IPS-18a (cell line): Measurements from ENCODE around the gene SLC9A9.

ENCODE experiments used
- H3K27ac ChIP-seq: one replicate; pipeline ENCODE4 v1.5.1; 2013; ENCODE audit warnings: low read length
- H3K27me3 ChIP-seq: one replicate; pipeline ENCODE4 v1.6.1; 2013; ENCODE audit warnings: mild to moderate bottlenecking, low read length; ENCODE audit not compliant: control insufficient read depth, insufficient read depth
- H3K36me3 ChIP-seq: one replicate; pipeline ENCODE4 v1.6.1; 2013; ENCODE audit warnings: low read depth, low read length; ENCODE audit not compliant: control insufficient read depth
- H3K4me1 ChIP-seq: one replicate; pipeline ENCODE4 v1.6.1; 2013; ENCODE audit warnings: low read depth, low read length; ENCODE audit not compliant: control insufficient read depth
- H3K4me3 ChIP-seq: one replicate; pipeline ENCODE4 v1.5.1; 2013; ENCODE audit warnings: low read length
- H3K9ac ChIP-seq: one replicate; pipeline ENCODE4 v1.6.1; 2013; ENCODE audit warnings: mild to moderate bottlenecking, low read length, moderate library complexity
- H3K9me3 ChIP-seq: one replicate; pipeline ENCODE4 v1.6.1; 2013; ENCODE audit warnings: low read depth, low read length; ENCODE audit not compliant: control insufficient read depth

SLC9A9 gene

GRCh38 chr3:143480344-143480743 lies 367.9 kb downstream of the SLC9A9 start:
- Histone ChIP-seq H3K4me1 (peaks cover 13% of the 10 kb centered on the region), H3K36me3 (no peaks in the 10 kb centered on the region), H3K27ac (no peak overlapping the region), H3K9me3 (no peaks in the 10 kb centered on the region), H3K9ac (no peak overlapping the region), H3K4me3 (no peak overlapping the region), H3K27me3 (no peaks in the 10 kb centered on the region)

GRCh38 chr3:143479727-143480126 lies 368.5 kb downstream of the SLC9A9 start:
- H3K4me1 ChIP-seq = peaks cover 8% of the 10 kb centered on the region
- H3K4me3 ChIP-seq = no peak overlapping the region
- H3K9me3 ChIP-seq = no peaks in the 10 kb centered on the region
- no peak overlapping the region for H3K9ac ChIP-seq
- no peaks in the 10 kb centered on the region for H3K36me3 ChIP-seq
- H3K27ac ChIP-seq = no peak overlapping the region
- H3K27me3 ChIP-seq = no peaks in the 10 kb centered on the region

- no peaks in the 10 kb centered on the region for H3K27me3 ChIP-seq
- H3K36me3 ChIP-seq = no peaks in the 10 kb centered on the region
- H3K4me3 ChIP-seq = no peak overlapping the region
- no peaks in the 10 kb centered on the region for H3K9me3 ChIP-seq
- no peak overlapping the region for H3K9ac ChIP-seq
- peaks cover 8% of the 10 kb centered on the region for H3K4me1 ChIP-seq
- H3K27ac ChIP-seq = no peak overlapping the region
Measured at GRCh38 chr3:143478115-143478693, 370.1 kb downstream of the SLC9A9 start.

- no peaks in the 10 kb centered on the region for H3K9me3 ChIP-seq
- peaks cover 11% of the 10 kb centered on the region for H3K4me1 ChIP-seq
- no peaks in the 10 kb centered on the region for H3K36me3 ChIP-seq
- no peak overlapping the region for H3K9ac ChIP-seq
- no peak overlapping the region for H3K4me3 ChIP-seq
- no peak overlapping the region for H3K27ac ChIP-seq
- H3K27me3 ChIP-seq = no peaks in the 10 kb centered on the region
Measured at GRCh38 chr3:143476965-143477640, 371.2 kb downstream of the SLC9A9 start.

GRCh38 chr3:143475981-143476380 lies 372.3 kb downstream of the SLC9A9 start:
- peaks cover 22% of the 10 kb centered on the region for H3K4me1 ChIP-seq
- H3K4me3 ChIP-seq = no peak overlapping the region
- no peak overlapping the region for H3K27ac ChIP-seq
- no peaks in the 10 kb centered on the region for H3K9me3 ChIP-seq
- H3K27me3 ChIP-seq = no peaks in the 10 kb centered on the region
- no peak overlapping the region for H3K9ac ChIP-seq
- H3K36me3 ChIP-seq = no peaks in the 10 kb centered on the region

GRCh38 chr3:143472731-143473523 lies 375.3 kb downstream of the SLC9A9 start:
- no peak overlapping the region for H3K27ac ChIP-seq

GRCh38 chr3:143471705-143472104 lies 376.6 kb downstream of the SLC9A9 start:
- H3K9ac ChIP-seq = no peak overlapping the region
- H3K27me3 ChIP-seq = no peaks in the 10 kb centered on the region
- H3K4me3 ChIP-seq = no peak overlapping the region
- no peaks in the 10 kb centered on the region for H3K36me3 ChIP-seq
- peaks cover 14% of the 10 kb centered on the region for H3K4me1 ChIP-seq
- no peaks in the 10 kb centered on the region for H3K9me3 ChIP-seq
- H3K27ac ChIP-seq = no peak overlapping the region

More at GRCh38 chr3:143472731-143473523, 375.3 kb downstream of the SLC9A9 start:
- Histone ChIP-seq H3K4me1 (peaks cover 19% of the 10 kb centered on the region), H3K9me3 (no peaks in the 10 kb centered on the region), H3K27me3 (no peaks in the 10 kb centered on the region), H3K4me3 (no peak overlapping the region), H3K9ac (no peak overlapping the region), H3K36me3 (no peaks in the 10 kb centered on the region)

- Histone ChIP-seq H3K27me3 (no peaks in the 10 kb centered on the region), H3K27ac (no peak overlapping the region), H3K9me3 (no peaks in the 10 kb centered on the region), H3K36me3 (no peaks in the 10 kb centered on the region), H3K9ac (no peak overlapping the region), H3K4me3 (no peak overlapping the region), H3K4me1 (peaks cover 14% of the 10 kb centered on the region)
Measured at GRCh38 chr3:143469159-143469558, 379.1 kb downstream of the SLC9A9 start.

GRCh38 chr3:143465666-143466065 lies 382.6 kb downstream of the SLC9A9 start:
- Histone ChIP-seq H3K27ac (no peak overlapping the region), H3K4me3 (no peak overlapping the region), H3K36me3 (no peaks in the 10 kb centered on the region), H3K9ac (no peak overlapping the region), H3K4me1 (no peaks in the 10 kb centered on the region), H3K27me3 (no peaks in the 10 kb centered on the region), H3K9me3 (no peaks in the 10 kb centered on the region)

- Histone ChIP-seq H3K4me3 (no peak overlapping the region), H3K4me1 (no peaks in the 10 kb centered on the region), H3K36me3 (no peaks in the 10 kb centered on the region), H3K27ac (no peak overlapping the region), H3K9ac (no peak overlapping the region), H3K27me3 (no peaks in the 10 kb centered on the region), H3K9me3 (no peaks in the 10 kb centered on the region)
Measured at GRCh38 chr3:143464850-143465249, 383.4 kb downstream of the SLC9A9 start.

- Histone ChIP-seq H3K9ac (no peak overlapping the region), H3K36me3 (no peaks in the 10 kb centered on the region), H3K27ac (no peak overlapping the region), H3K27me3 (no peaks in the 10 kb centered on the region), H3K4me3 (no peak overlapping the region), H3K9me3 (no peaks in the 10 kb centered on the region), H3K4me1 (no peaks in the 10 kb centered on the region)
Measured at GRCh38 chr3:143455480-143455879, 392.8 kb downstream of the SLC9A9 start.
